SW480 (cell line): ENCODE data around the gene ZSWIM4.
"Not testable (repeated sequence)": the region's sequence is repeated elsewhere in the genome, so short reads cannot be mapped to it uniquely, and the experiment has no call there.

Source experiments
- DNase-seq: peaks from one replicate; pipeline ENCODE4 v3.0.0-alpha.2; 2016; ENCODE audit warnings: low spot score

ZSWIM4 gene

DNA sequence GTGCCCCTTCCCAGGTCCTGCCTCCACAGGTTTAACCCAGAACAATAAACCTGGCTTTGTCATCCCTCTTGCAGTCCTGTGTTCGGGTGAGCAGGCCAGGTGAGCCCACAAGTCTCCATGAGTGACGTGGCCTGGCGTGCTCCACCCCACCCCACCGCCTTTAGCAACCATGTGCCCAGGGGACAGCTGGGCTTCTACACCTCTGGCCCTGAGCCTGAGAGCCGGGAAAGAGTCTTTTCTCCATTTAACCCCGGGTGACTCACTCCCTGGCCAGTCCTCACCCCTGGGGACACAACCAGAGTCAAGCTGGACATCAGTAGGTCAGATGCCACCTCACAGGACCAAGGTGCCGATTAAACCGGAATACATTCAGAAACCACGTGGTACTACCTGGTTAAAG lies 16.8 kb upstream of the ZSWIM4 start:
- no peak for DNase-seq

DNA sequence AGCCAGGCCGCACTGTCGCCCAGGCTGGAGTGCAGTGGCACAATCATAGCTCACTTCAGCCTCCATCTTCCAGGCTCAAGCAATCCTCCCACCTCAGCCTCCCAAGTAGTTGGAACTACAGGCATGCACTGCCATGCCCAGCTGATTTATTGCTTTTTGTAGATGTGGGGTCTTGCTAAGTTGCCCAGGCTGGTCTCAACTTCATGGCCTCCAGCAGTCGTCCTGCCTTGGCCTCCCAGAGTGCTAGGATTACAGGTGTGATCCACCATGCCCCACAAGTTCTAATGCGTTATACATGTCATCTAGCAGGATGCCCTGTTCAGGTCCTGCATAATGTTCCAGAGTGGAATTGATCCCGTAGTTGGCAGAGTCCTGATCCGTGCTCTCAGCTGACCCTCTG lies 16.4 kb upstream of the ZSWIM4 start:
- DNase-seq = no peak

DNA sequence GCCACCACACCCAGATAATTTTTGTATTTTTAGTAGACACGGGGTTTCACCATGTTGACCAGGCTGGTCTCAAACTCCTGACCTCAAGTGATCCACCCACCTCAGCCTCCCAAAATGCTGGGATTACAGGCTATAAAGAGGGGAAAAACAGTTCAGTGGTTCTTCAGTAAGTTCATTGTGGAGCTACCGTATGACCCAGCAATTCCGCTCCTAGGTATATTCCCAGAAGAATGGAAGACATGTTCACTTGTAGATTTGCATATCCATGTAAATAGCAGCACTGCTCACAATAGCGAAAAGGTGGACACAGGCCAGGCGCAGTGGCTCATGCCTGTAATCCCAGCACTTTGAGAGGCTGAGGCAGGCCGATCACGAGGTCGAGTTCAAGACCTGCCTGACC lies 15.4 kb upstream of the ZSWIM4 start:
- DNase-seq = not testable (repeated sequence)

DNA sequence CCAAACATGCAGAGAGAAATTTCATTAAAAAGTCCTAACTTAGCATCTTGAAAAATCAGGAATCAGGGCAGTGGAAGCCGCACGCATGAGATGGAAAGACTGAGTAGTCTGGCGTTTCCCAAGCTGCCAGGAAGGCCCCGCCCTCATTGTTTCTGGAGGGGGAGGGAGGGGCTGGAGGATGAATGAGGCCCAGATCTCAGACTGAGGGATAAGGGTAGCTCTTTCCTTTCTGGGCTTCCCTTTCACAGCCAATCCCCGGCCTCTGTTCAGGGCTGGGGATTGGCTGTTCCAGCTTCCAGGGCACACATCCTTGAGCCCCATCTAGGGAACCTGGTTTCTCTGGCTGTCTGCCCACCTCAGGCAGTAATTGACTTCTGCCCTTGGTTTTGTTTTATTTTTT lies 13.7 kb upstream of the ZSWIM4 start:
- DNase-seq = no peak

DNA sequence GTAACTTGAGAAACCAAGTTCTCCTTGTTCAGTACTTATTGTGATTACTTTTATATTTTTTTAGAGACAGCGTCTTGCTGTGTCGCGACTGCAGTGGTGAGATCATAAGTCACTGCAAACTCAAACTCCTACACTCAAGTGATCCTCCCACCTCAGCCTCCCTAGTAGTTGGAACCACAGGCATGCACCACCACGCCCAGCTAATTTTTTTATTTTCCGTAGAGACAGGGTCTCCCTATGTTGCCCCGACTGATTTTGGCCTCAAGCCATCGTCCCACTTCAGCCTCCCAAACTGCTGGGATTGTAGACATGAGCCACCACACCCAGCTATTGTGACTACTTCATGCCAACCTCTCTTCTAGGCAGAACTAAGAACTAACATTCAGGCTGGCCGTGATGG lies 12.7 kb upstream of the ZSWIM4 start:
- DNase-seq = no peak

DNA sequence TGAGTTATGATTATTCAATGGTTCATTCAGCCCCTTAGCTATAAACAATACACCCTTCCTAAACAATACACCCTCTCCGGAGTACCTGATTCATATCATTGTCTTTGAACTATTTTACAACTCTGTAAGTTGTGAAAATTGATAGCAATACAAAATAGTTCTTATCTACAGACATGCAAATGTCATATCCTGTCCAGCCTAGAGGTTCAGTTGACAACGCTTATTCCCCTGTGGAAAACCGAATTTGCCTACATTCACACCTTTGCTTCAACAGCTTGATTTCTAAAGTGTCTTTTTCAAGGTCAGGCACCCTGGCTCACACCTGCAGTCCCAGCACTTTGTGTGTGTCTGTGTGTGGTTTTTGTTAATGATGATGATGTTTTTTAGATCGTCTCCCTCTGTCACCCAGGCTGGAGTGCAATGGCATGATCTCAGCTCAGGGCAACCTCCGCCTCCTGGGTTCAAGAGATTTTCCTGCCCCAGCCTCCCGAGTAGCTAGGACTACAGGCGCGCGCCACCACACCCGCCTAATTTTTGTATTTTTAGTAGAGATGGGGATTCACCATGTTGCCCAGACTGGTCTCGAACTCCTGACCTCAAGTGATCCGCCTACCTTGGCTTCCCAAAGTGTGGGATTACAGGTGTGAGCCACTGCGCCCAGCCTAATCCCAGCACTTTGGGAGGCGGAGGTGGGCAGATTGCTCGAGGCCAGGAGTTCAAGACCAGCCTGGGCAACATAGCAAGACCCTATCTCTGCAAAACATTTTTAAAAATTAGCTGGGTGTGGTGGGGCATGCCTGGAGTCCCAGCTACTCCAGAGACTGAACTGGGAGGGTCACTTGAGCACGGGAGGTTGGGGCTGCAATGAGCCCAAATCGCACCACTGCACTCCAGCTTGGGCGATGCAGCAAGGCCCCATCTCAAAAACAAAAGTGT lies 11.4 kb upstream of the ZSWIM4 start:
- no peak for DNase-seq

DNA sequence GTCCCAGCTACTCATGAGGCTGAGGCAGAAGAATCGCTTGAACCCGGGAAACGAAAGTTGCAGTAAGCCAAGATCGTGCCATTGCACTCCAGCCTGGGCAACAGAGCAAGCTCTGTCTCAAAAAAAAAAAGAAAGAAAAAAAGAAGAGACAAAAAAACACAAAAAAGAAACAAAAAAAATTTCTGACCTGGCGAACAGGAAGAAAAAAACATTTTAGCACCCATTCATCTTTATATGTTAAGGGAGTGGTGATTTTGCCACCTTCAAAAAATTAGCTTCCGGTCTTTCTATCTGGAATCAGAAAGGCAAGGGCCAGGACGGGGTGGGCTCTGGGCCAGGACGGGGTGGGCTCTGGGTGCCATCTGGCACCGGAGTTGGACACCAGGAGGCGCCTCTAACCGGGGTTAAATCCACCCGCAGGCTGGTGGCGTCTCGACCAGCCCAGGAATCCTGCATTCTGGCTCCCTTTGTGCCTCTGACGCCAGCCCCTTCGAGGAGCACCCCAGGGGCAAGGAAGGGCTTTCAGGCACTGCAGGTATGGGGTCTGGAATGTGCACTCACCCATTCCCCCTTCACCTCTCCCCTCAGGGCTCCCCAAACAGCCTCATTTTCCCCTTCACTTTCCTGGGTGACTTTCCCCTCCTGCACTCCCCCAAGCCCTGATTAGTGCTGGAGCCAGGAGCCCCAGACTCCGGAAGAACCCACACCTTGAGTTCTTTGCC lies 10.4 kb upstream of the ZSWIM4 start:
- no peak for DNase-seq

DNA sequence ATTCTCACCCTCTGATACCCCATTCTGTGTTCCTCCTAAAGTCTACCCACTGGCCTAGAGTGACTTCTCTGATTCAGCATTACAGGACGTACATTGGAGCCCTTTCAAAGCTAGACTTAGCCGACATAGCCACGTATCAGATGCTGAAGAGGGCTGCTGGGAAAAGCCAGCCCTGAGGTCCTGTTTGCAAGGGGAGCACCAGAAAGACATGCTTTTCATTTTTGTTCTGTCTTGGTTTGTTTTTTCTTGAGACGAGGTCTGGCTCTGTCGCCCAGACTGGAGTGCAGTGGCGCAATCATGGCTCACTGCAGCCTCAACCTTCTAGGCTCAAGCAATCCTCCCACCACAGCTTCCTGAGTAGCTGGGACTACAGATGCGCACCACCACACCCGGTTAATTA lies 6.3 kb upstream of the ZSWIM4 start:
- no peak for DNase-seq

DNA sequence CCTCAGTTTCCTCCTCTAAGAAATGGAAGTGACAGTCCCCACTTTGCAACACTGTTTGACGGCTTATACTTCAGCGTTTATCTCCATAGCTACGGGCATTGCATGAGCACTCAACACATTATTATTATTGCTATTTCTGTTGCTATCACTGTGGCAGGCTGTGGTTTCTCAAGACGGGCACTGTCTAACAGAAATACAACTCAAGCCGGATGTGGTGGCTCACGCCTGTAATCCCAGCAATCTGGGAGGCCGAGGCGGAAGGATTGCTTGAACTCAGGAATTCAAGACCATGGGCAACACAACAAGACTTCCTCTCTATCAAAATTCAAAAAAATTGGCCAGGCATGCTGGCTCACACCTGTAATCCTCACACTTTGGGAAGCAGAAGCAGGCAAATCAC lies 4.9 kb upstream of the ZSWIM4 start:
- no peak for DNase-seq

DNA sequence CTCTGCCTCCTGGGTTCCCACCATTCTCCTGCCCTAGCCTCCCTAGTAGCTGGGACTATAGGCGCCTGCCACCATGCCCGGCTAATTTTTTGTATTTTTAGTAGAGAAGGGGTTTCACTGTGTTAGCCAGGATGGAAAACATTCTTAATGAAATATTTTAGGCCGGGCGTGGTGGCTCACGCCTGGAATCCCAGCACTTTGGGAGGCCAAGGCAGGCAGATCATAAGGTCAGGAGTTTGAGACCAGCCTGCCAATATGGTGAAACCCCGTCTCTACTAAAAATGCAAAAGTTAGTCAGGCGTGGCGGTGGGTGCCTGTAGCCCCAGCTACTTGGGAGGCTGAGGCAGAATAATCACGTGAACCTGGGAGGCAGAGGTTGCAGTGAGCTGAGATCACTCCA lies 1.9 kb upstream of the ZSWIM4 start:
- DNase-seq = not testable (repeated sequence)

DNA sequence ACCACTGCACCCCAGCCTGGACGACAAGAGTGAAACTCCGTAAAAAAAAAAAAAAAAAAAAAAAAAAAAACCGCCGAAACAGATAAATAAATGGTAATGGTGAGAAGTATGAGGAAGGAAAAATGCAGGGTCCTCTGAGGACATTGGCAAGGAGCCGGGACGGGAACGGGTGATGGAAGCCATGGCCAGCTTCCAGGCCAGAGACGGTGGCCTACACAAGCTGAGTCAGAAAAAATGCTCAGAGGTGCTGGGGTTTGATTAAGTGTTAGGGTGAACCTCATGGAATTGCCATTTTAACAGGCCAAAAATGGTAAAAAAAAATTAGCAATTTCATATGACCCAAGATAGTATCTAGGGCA lies 866 bp upstream of the ZSWIM4 start:
- no peak for DNase-seq

DNA sequence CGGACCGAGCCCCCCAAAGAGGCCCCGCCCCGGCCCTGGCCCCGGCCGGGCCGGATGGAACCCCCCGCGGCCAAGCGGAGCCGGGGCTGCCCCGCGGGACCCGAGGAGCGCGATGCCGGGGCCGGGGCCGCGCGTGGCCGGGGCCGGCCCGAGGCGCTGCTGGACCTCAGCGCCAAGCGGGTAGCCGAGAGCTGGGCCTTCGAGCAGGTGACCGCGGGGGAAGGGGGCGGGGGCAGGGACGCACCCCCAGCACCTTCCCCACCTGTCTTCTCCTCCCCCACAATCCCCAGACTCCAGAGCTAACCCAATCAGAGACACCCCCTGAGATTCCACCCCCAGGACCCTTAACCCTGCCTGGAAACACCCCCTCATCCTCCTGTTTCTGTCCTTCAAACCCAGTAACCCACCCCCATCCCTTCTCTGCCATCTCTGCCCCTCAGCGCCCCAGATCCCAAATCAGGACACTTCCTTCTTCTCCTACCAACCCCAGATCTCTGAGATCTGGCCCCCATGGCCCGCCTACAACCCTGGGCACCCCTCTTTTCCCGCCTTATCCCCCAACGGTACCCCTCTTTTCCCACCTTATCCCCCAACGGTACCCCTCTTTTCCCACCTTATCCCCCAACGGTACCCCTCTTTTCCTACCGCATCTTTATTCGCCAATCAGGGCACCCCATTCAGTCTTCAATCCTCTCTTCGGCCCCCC lies 505 bp downstream of the ZSWIM4 start:
- no peak for DNase-seq

DNA sequence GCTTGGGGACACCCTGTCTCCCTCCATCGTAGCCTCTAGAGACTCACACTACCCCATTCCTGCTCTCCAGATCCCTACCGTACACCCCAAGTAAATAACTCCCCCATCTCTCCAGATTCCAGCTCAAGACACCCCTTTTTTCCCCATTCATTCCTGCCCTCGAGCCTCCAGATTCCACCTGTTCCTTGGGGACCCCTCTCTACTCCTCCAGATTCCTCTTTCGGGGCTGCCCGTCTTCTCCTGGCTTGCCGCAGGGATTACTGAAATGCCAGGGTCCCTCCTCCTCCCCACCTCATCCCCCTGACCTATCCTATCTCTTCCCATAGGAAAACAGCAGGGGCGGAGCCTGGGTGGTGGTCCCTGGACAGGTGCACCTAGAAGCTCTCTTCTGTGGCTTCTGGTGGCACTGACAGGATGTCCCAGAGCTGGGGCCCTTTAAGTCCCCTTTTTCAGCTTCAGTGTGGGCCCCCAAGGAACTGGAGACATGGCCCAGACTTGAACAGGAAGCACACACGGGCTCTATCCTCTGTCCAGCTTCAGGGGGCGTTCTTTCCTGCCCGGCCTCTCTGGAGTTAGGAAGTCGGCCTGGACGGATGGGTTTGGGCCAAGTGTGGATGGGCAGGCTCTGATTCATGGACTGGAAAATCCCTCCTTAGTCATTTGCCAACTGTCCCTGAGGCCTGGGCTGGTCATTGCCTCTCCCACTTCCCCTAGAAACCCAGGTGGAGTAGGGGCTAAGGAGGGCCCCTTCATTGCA lies 1.2 kb downstream of the ZSWIM4 start:
- peak; percentile 59 for DNase-seq

DNA sequence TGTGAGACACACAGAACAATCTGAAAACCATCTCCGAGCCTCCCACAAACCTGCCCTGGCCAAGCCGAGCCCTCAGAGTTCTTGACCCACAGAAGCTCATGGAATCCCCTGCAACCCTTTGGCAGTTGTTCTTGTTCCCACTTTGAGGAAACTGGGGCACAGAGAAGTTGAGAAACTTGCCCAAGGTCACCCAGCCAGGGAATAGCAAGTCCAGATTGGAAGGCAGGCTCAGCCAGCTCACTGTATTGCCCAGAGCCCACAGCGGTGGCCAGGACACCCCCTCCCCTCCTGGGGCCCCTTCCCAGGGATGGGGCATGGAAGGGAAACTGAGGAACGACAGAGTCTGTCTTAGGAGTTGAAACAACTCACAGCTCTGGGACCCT lies 1.8 kb downstream of the ZSWIM4 start:
- no peak for DNase-seq

DNA sequence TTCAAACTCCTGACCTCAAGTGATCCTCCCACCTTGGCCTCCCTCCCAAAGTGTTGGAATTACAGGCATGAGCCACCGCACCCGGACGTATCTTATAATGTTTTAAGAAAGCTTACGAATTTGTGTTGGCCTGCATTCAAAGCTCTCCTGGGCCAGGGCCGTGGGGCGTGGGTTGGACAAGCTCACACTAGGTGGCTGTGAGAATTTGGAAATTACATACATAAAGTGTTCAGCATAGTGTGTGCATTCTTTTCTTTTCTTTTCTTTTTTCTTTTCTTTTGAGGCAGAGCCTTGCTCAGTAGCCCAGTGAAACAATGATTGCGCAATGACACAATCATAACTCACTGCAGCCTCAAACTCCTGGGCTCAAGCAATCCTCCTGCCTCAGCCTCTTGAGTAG lies 2.6 kb downstream of the ZSWIM4 start:
- DNase-seq = no peak

DNA sequence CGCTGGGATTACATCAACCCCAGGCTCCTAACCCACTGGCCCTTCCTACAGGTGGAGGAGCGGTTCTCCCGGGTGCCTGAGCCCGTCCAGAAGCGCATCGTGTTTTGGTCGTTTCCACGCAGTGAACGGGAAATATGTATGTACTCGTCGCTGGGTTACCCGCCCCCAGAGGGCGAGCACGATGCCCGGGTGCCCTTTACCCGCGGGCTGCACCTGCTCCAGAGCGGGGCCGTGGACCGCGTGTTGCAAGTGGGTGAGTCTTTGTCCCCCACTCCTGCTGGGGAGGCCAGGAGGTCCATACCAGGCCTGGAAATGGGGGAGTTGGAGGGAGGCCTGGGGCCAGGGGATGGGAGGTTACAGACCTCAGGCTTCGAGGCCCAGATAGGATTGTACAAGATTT lies 4.4 kb downstream of the ZSWIM4 start:
- DNase-seq = no peak

DNA sequence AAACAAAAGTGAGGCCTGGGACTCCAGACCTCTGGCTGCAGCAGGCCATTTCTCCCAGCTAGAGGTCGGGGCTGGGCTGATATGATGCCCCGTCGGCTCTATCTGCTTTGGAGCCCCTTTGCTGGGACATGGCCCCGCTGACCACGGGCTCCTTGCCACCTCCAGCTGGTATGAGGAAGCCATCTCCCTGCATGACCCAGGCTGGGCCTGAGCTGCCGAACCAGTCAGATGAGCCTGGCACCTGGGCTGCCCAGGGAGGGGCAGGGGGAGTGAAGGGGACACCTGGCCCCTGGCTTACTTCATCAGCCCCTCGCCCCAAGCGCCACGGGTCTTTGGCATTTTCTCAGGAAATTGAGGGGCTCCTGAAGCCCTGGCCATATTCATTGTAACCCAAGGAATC lies 7.8 kb downstream of the ZSWIM4 start:
- DNase-seq = no peak

DNA sequence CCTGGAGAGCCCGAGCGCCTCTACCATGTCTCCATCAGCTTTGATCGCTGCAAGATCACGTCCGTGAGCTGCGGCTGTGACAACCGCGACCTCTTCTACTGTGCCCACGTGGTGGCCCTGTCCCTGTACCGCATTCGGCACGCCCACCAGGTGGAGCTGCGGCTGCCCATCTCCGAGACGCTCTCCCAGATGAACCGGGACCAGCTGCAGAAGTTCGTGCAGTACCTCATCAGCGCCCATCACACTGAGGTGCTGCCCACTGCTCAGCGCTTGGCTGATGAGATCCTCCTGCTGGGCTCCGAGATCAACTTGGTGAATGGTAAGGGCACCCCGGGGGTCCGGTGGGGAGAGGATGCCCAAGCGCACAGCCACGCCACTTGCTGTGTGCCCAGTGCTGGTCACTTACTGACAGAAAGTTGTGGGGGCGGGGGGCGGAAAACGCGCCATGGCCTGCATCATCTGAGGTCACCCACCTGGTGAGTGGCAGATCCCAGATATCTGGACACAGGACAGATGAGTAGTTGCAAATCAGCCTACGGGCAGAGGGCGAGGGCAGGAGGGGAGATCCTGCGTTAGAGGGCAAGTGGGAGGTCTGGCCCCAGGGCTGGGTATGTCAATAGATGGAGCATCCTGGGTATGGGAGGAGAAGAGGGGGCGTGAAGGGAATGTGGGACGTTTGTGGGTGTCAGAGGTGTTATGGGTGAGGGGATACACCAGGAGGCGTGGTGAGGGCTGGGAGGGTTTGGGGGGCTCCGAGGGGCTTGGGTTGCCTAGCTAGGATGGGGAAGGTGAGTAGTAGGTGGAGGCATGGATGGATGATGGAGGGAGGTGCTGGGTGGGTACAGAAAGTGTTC lies 9.8 kb downstream of the ZSWIM4 start:
- DNase-seq = no peak

DNA sequence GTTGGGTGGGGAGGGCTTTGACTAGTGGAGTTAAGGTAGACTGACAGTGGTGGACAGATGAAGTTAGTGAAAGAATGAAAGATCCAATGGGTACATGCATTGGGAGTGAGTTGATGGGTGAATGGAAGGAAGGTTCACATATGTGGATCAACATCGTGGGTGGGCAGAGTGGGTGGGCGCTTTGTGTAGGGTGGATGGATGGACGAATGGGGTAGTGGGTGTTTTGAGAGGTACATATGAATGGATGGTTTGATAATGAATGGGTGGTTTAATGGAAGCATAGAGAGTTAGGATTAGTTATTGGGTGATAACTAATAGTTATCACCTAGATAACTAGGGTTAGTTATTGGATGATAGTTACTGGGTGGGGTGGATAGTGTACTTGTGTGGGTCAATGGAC lies 11.5 kb downstream of the ZSWIM4 start:
- no peak for DNase-seq

DNA sequence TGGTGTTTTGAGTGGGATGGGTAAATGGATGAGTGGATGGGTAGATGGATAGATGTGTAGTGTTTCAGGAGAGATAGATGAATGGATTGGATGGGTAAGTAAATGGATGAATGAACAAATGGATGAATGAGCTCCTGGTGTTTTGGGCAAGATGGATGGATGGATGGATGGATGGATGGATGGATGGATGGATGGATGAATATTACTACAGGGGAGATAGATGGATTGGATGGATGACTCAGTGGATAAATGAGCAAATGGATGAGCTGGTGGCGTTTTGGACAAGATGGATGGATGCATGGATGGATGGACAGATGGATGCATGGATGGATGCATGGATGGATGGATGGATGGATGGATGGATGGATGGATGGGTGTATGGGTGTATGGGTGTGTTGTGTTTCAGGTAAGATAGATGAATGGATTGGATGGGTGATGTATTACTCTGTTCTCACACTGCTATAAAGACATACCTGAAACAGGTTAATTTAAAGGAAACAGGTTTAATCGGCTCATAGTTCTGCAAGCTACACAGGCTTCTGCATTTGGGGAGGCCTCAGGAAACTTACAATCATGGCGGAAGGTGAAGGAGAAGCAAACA lies 12.3 kb downstream of the ZSWIM4 start:
- no peak for DNase-seq

DNA sequence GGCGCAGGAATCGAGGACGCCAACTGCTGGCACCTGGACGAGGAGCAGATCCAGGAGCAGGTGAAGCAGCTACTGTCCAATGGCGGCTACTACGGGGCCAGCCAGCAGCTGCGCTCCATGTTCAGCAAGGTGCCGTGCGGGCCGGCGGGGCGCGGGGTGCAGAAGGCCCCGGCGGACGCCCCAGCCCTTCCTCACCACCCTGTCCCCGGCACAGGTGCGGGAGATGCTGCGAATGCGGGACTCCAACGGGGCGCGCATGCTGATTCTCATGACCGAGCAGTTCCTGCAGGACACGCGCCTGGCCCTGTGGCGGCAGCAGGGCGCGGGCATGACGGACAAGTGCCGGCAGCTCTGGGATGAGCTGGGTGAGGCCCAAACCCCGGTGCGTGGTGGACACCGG lies 13.6 kb downstream of the ZSWIM4 start:
- no peak for DNase-seq
